Endodermal cell (in vitro differentiated cells): ENCODE data around the gene SPAG6. TPM values are rescaled to one million over a fixed set of nuclear protein-coding genes. Genes with fewer than 3 reads are reported as not detected.

Experiments
- DNase-seq: peaks from one replicate; pipeline ENCODE4 v3.0.0-alpha.2; 2017
- H3K27ac ChIP-seq: 2 replicates; pipeline ENCODE4 v1.5.1; 2013; ENCODE audit warnings: mild to moderate bottlenecking, low read depth, low read length, moderate library complexity
- H3K27me3 ChIP-seq: 2 replicates; pipeline ENCODE4 v1.6.1; 2013; ENCODE audit warnings: mild to moderate bottlenecking, low read length, moderate library complexity; ENCODE audit not compliant: insufficient read depth, control insufficient read depth, poor library complexity, severe bottlenecking
- H3K36me3 ChIP-seq: 2 replicates; pipeline ENCODE4 v1.7.0; 2013; ENCODE audit warnings: mild to moderate bottlenecking, low read length, moderate library complexity; ENCODE audit not compliant: control insufficient read depth, insufficient read depth
- H3K4me1 ChIP-seq: one replicate; pipeline ENCODE4 v1.7.0; 2013; ENCODE audit warnings: low read length; ENCODE audit not compliant: control insufficient read depth, insufficient read depth
- H3K4me3 ChIP-seq: 2 replicates; pipeline ENCODE4 v1.5.1; 2013; ENCODE audit warnings: mild to moderate bottlenecking, low read length, moderate library complexity
- H3K9ac ChIP-seq: 2 replicates; pipeline ENCODE4 v1.6.1; 2013; ENCODE audit warnings: mild to moderate bottlenecking, low read length, moderate library complexity; ENCODE audit not compliant: poor library complexity, severe bottlenecking; ENCODE audit errors: extremely low read depth
- H3K9me3 ChIP-seq: 2 replicates; pipeline ENCODE4 v1.6.1; 2013; ENCODE audit warnings: mild to moderate bottlenecking, low read length, moderate library complexity; ENCODE audit not compliant: control insufficient read depth
- H3K27ac Mint-ChIP-seq: 2 replicates; pipeline ENCODE4 v1.8.0; 2020; ENCODE audit warnings: mixed read lengths
- H3K27me3 Mint-ChIP-seq: 2 replicates; pipeline ENCODE4 v1.8.0; 2021; ENCODE audit warnings: mild to moderate bottlenecking, mixed read lengths; ENCODE audit not compliant: insufficient read depth
- H3K36me3 Mint-ChIP-seq: 2 replicates; pipeline ENCODE4 v1.8.0; 2020; ENCODE audit warnings: low read depth, mixed read lengths
- H3K4me1 Mint-ChIP-seq: 2 replicates; pipeline ENCODE4 v1.8.0; 2020; ENCODE audit warnings: mixed read lengths
- H3K4me3 Mint-ChIP-seq: 2 replicates; pipeline ENCODE4 v1.8.0; 2020; ENCODE audit warnings: mild to moderate bottlenecking, moderate library complexity, mixed read lengths
- H3K9me3 Mint-ChIP-seq: 2 replicates; pipeline ENCODE4 v1.8.0; 2020; ENCODE audit warnings: mild to moderate bottlenecking, mixed read lengths
- WGBS, 2 experiments: methylation state at CpG; one replicate each; pipeline versions ENCODE4 v1.1.5 to v1.1.7; 2013; ENCODE audit warnings: missing lambda C conversion rate in 2 of 2, mixed read lengths in 1 of 2; ENCODE audit not compliant: insufficient coverage in 1 of 2, insufficient read length in 1 of 2; 5-methylcytosine and 5-hydroxymethylcytosine counted together
- total RNA-seq, 2 donors: library from RNA; stranded (reverse); fragmentation: NEBNext Ultra II Directional in 1 of 2; extraction: Animal tissue kit (Norgen Biotek cat#: 25700) in 1 of 2; gene quantifications; 2 replicates in 1 of 2; 3 replicates in 1 of 2; pipeline ENCODE4 v1.2.1, GENCODE V29; 2021
- TF ChIP-seq, protein P1 (sequence below): fragments of 200-600 bp; sonication (generic); conservative IDR thresholded peaks from 2 replicates; pipeline ENCODE4 v1.5.0; 2021; ENCODE audit warnings: antibody characterized with exemption, mild to moderate bottlenecking

The SPAG6 gene
- total RNA-seq, 2 donors from 2014 or later = 1.1 to 2.1 TPM

DNA sequence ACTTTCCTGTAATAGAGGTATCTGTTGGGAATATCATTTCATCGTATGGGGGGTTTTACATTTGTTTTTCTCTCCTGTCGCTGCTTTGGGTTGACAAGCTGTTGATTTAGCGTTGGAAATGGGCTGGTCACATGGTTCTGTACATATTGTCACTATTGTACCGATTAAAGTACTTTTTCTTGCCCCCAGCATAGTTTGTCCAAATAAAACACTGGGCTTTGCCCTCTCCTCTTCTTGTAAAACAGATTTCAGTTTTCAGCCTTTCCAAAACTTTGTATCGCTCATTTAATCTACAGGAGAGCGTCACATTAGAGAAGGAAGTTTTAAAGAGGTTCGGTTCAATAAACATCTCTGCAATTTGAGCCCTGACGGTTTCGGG lies 20.4 kb upstream of the SPAG6 start:
- DNase-seq = no peak
- H3K36me3 ChIP-seq = peaks cover 29% of the 10 kb centered on the region
- H3K27me3 ChIP-seq = peaks cover 58% of the 10 kb centered on the region
- peaks cover 37% of the 10 kb centered on the region for H3K4me1 Mint-ChIP-seq
- H3K27me3 Mint-ChIP-seq = peaks cover 69% of the 10 kb centered on the region
- no peaks in the 10 kb centered on the region for H3K4me1 ChIP-seq
- 1 to 2% methylated on average over 5 to 9 of the region's 9 CpGs for WGBS, 2 experiments
- peak overlapping the region; percentile 68 for H3K4me3 Mint-ChIP-seq
- H3K9me3 Mint-ChIP-seq = no peaks in the 10 kb centered on the region
- H3K27ac ChIP-seq = no peak overlapping the region
- no peaks in the 10 kb centered on the region for H3K9me3 ChIP-seq
- no peak overlapping the region for H3K27ac Mint-ChIP-seq
- H3K9ac ChIP-seq = no peak overlapping the region
- H3K4me3 ChIP-seq = peak overlapping the region; percentile 80
- H3K36me3 Mint-ChIP-seq = peaks cover 17% of the 10 kb centered on the region
- TF ChIP-seq, protein P1, sequence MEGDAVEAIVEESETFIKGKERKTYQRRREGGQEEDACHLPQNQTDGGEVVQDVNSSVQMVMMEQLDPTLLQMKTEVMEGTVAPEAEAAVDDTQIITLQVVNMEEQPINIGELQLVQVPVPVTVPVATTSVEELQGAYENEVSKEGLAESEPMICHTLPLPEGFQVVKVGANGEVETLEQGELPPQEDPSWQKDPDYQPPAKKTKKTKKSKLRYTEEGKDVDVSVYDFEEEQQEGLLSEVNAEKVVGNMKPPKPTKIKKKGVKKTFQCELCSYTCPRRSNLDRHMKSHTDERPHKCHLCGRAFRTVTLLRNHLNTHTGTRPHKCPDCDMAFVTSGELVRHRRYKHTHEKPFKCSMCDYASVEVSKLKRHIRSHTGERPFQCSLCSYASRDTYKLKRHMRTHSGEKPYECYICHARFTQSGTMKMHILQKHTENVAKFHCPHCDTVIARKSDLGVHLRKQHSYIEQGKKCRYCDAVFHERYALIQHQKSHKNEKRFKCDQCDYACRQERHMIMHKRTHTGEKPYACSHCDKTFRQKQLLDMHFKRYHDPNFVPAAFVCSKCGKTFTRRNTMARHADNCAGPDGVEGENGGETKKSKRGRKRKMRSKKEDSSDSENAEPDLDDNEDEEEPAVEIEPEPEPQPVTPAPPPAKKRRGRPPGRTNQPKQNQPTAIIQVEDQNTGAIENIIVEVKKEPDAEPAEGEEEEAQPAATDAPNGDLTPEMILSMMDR = no peak

DNA sequence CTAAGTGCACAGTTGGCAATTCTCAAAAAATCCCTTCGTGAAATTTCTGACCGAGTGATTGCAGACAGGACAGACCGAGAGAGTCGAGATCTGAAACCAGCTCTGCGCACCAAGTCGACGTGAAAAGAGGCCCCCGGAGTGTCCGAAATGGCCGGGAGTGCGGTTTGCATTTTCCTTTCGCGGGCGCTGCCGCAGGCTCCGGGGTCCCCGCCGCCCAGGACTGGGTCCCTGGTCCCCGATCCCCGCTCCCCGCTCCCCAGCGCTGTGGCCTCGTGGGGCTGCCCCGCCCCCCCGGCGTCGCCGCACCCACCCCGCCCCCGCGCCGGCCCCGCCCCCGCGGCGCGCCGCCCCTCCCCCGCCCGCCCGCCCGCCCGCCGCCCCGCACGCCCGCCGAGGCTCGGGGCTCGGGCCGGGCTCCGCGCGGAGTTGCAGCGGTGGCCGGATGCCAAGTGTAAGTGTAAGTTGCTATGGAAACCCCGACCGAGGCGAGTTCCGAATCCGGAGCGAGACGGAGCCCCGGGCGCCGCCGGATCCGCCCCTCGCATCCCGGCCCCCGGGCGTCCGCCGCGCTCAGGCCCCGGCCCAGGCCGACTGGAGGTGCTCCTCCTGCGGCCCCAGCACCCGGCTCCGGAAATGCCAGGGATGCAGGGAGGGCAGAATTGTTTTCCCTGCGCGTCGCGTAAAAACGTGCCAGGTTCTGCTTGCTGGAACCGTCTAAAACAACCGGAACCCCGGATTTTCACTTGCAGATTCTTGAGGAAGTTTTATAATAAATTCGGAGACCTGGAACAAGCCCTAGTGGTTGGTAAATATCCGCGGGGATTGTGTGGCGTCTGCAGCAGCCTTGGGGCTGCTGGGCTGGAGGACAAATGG lies 19.8 kb upstream of the SPAG6 start:
- peaks cover 33% of the 10 kb centered on the region for H3K36me3 ChIP-seq
- H3K36me3 Mint-ChIP-seq = peaks cover 18% of the 10 kb centered on the region
- peaks cover 33% of the 10 kb centered on the region for H3K4me1 Mint-ChIP-seq
- H3K4me3 Mint-ChIP-seq = peak overlapping the region; percentile 68
- DNase-seq = peak; percentile 90
- H3K9ac ChIP-seq = peak overlapping the region; percentile 27
- 0% methylated on average over 19 to 90 of the region's 92 CpGs for WGBS, 2 experiments
- H3K9me3 ChIP-seq = no peaks in the 10 kb centered on the region
- peak overlapping the region; percentile 81 for H3K4me3 ChIP-seq
- H3K27me3 Mint-ChIP-seq = peaks cover 71% of the 10 kb centered on the region
- H3K4me1 ChIP-seq = no peaks in the 10 kb centered on the region
- peak overlapping the region; percentile 65 for H3K27ac ChIP-seq
- TF ChIP-seq, protein P1 = no peak
- H3K9me3 Mint-ChIP-seq = no peaks in the 10 kb centered on the region
- peak overlapping the region; percentile 75 for H3K27ac Mint-ChIP-seq
- peaks cover 60% of the 10 kb centered on the region for H3K27me3 ChIP-seq

DNA sequence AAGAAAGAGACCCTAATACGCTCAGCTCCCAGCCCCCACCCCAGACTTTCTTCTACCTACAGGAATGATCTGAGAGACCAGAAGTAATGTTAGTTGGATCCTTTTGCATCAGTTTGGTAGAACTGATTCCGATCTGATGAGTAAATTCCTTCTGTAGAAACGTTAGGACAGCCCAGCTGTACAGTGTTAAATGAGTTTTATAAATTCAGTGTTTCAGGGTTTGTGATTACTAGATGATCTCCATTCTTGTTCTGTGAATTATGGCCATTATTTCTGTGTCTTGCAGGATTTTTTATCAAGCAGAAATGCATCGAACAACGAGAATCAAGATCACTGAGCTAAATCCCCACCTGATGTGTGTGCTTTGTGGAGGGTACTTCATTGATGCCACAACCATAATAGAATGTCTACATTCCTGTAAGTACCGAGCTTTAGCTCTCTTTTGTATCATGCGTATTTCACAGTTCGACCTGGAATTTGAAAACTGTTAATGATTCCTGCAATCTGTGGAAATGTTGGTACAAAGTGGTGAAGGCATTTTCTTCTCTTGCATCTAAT lies 19.1 kb upstream of the SPAG6 start:
- Histone ChIP-seq H3K9ac (no peak overlapping the region), H3K9me3 (no peaks in the 10 kb centered on the region), H3K4me3 (peak overlapping the region; percentile 81), H3K27ac (peak overlapping the region; percentile 65), H3K4me1 (no peaks in the 10 kb centered on the region), H3K27me3 (peaks cover 67% of the 10 kb centered on the region), H3K36me3 (peaks cover 33% of the 10 kb centered on the region)
- H3K9me3 Mint-ChIP-seq = no peaks in the 10 kb centered on the region
- H3K4me1 Mint-ChIP-seq = peaks cover 33% of the 10 kb centered on the region
- peaks cover 77% of the 10 kb centered on the region for H3K27me3 Mint-ChIP-seq
- TF ChIP-seq, protein P1 = no peak
- peak overlapping the region; percentile 68 for H3K4me3 Mint-ChIP-seq
- no peak for DNase-seq
- peak overlapping the region; percentile 75 for H3K27ac Mint-ChIP-seq
- 40 to 49% methylated on average over 6 to 7 of the region's 8 CpGs for WGBS, 2 experiments
- H3K36me3 Mint-ChIP-seq = peaks cover 18% of the 10 kb centered on the region
